Thoracic aorta (tissue), 2 donors: Measurements from ENCODE around the gene PRKAG1. TPM values are rescaled to one million over a fixed set of nuclear protein-coding genes. Genes with fewer than 3 reads are reported as not detected.
"Not testable (repeated sequence)": the region's sequence is repeated elsewhere in the genome, so short reads cannot be mapped to it uniquely, and the experiment has no call there.

Source experiments
- ATAC-seq: fragments of 150-250 bp; one replicate; pipeline ENCODE4 v1.8.0; 2017; ENCODE audit warnings: low read depth; ENCODE audit not compliant: insufficient number of reproducible peaks, low FRiP score
- DNase-seq: peaks from one replicate; pipeline ENCODE4 v3.0.0-alpha.2; 2020; ENCODE audit warnings: low spot score
- H3K27ac ChIP-seq, 2 donors: fragments of 200-600 bp; sonication (generic); 1 replicate in 1 of 2; 2 replicates in 1 of 2; pipeline ENCODE4 v1.5.1; 2016; ENCODE audit warnings: mild to moderate bottlenecking in 2 of 2, moderate library complexity in 2 of 2
- H3K27me3 ChIP-seq: fragments of 200-600 bp; sonication (generic); replicated peaks from 2 replicates; pipeline ENCODE4 v1.6.0; 2016; ENCODE audit warnings: mild to moderate bottlenecking; ENCODE audit not compliant: insufficient read depth
- H3K36me3 ChIP-seq: fragments of 200-600 bp; sonication (generic); one replicate; pipeline ENCODE4 v1.5.1; 2016
- H3K4me1 ChIP-seq, 2 donors: fragments of 200-600 bp; sonication (generic); 1 replicate in 1 of 2; 2 replicates in 1 of 2; pipeline versions ENCODE4 v1.5.1 to v1.6.0; 2016; ENCODE audit warnings: low read depth in 2 of 2, mild to moderate bottlenecking in 1 of 2; ENCODE audit not compliant: control insufficient read depth in 1 of 2
- H3K4me3 ChIP-seq: fragments of 200-600 bp; sonication (generic); 2 replicates; pipeline ENCODE4 v1.5.1; 2016; ENCODE audit warnings: mild to moderate bottlenecking
- H3K9me3 ChIP-seq: fragments of 200-600 bp; sonication (generic); 2 replicates; pipeline ENCODE4 v1.5.1; 2016
- total RNA-seq, 2 donors: library from RNA; depleted of rRNA; stranded (reverse); fragments of >200 nt; gene quantifications; one replicate each; pipeline versions ENCODE4 v1.1.0 to v1.2.3, GENCODE V29; 2016
- TF ChIP-seq, protein P1 (sequence below): fragments of 200-600 bp; sonication (generic); IDR thresholded peaks from one replicate; pipeline ENCODE4 v1.5.1; 2019; ENCODE audit warnings: antibody characterized with exemption

Gene PRKAG1
- total RNA-seq, result 10 to 100 TPM; 53.2 to 68.1 TPM

GRCh38 chr12:49018261-49019119, at the start of gene PRKAG1:
Gene PRKAG1, minus strand, starts transcription at chr12:49018776. Its CDS starts 36 bp downstream, at chr12:49018740.
- no peaks in the 10 kb centered on the region for H3K27me3 ChIP-seq
- H3K27ac ChIP-seq, result peak within 1 kb of the TSS; percentile 90 to 95
- ATAC-seq (peak; percentile 79), DNase-seq (peak; percentile 83)
- H3K4me3 ChIP-seq, result peak within 1 kb of the TSS; percentile 90
- no peaks in the 10 kb centered on the region for H3K9me3 ChIP-seq
- H3K36me3 ChIP-seq, result peaks cover 13% of the 10 kb centered on the region
- peaks cover 10 to 12% of the 10 kb centered on the region in 2 donors for H3K4me1 ChIP-seq
- TF ChIP-seq, protein P1, sequence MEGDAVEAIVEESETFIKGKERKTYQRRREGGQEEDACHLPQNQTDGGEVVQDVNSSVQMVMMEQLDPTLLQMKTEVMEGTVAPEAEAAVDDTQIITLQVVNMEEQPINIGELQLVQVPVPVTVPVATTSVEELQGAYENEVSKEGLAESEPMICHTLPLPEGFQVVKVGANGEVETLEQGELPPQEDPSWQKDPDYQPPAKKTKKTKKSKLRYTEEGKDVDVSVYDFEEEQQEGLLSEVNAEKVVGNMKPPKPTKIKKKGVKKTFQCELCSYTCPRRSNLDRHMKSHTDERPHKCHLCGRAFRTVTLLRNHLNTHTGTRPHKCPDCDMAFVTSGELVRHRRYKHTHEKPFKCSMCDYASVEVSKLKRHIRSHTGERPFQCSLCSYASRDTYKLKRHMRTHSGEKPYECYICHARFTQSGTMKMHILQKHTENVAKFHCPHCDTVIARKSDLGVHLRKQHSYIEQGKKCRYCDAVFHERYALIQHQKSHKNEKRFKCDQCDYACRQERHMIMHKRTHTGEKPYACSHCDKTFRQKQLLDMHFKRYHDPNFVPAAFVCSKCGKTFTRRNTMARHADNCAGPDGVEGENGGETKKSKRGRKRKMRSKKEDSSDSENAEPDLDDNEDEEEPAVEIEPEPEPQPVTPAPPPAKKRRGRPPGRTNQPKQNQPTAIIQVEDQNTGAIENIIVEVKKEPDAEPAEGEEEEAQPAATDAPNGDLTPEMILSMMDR, result peak; percentile 39

DNA sequence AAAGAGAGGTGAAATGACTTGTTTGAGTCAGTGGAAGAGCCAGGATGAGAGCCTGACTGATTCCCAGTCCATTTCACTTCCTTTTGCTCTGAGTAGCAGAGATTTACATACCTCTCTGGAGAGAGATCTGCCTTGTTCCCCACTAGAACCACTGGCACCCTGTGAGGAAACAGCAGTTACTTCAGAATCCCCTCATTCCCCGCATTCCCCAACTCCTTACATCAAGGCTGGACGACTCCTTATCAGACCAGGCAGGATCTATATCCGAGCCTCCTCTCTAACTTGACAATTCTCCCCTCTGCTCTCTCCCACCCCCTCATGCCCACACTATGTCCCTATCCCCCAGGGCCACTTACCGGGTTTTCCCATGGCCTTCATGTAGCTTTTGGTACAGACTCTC, 47.5 kb upstream of the PRKAG1 start:
- H3K27ac ChIP-seq, result no peak overlapping the region
- no peaks in the 10 kb centered on the region for H3K9me3 ChIP-seq
- H3K4me1 ChIP-seq, result peaks cover 9 to 19% of the 10 kb centered on the region in 2 donors
- no peaks in the 10 kb centered on the region for H3K27me3 ChIP-seq
- TF ChIP-seq, protein P1, result no peak
- no peak overlapping the region for H3K4me3 ChIP-seq
- DNase-seq, result no peak
- no peak for ATAC-seq
- no peaks in the 10 kb centered on the region for H3K36me3 ChIP-seq

DNA sequence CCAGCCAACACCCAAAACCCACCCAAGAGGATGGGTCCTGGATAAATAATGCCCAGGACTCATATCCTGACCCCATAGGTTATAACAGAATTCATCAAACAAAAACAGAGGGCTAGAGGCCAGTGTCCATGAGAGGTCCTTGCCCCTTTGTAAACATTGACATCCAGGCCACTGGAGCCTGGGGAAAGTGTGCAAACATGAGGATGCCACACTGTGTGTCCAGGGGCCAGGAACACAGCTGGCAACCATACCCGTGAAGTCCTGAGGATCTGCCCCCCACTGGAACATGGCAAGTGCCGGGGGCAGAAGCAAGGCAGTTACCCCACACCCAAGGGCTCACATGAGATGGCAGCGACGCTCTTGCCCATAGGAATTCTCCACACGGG, 46.2 kb upstream of the PRKAG1 start:
- H3K27me3 ChIP-seq, result no peaks in the 10 kb centered on the region
- peaks cover 5 to 16% of the 10 kb centered on the region in 2 donors for H3K4me1 ChIP-seq
- no peaks in the 10 kb centered on the region for H3K9me3 ChIP-seq
- DNase-seq, result no peak
- TF ChIP-seq, protein P1, result no peak
- ATAC-seq, result no peak
- H3K36me3 ChIP-seq, result no peaks in the 10 kb centered on the region
- no peak overlapping the region for H3K27ac ChIP-seq
- no peak overlapping the region for H3K4me3 ChIP-seq

GRCh38 chr12:49061916-49062315, 43.3 kb upstream of the PRKAG1 start:
- not testable (repeated sequence) for DNase-seq, H3K36me3 ChIP-seq, H3K27me3 ChIP-seq, H3K4me3 ChIP-seq, H3K27ac ChIP-seq, H3K9me3 ChIP-seq, ATAC-seq
- H3K4me1 ChIP-seq, result peaks cover 18 to 30% of the 10 kb centered on the region in 2 donors

GRCh38 chr12:49061157-49061650, 42.6 kb upstream of the PRKAG1 start:
- no peaks in the 10 kb centered on the region for H3K27me3 ChIP-seq
- no peak for ATAC-seq
- TF ChIP-seq, protein P1, result no peak
- no peak for DNase-seq
- H3K36me3 ChIP-seq, result no peaks in the 10 kb centered on the region
- H3K4me1 ChIP-seq, result peaks cover 24 to 37% of the 10 kb centered on the region in 2 donors
- H3K9me3 ChIP-seq, result no peaks in the 10 kb centered on the region
- peak overlapping the region; percentile 94 to 97 for H3K27ac ChIP-seq
- peak overlapping the region; percentile 94 for H3K4me3 ChIP-seq
